ENCODE data around the gene ITCH. TPM values are rescaled to one million over a fixed set of nuclear protein-coding genes. Genes with fewer than 3 reads are reported as not detected.

Gene ITCH
- total RNA-seq, 2 experiments from 2014 or later, result 41.4 to 43.5 TPM

- Mint-ChIP-seq H3K27me3 (no peaks in the 10 kb centered on the region), H3K4me3 (peak overlapping the region; percentile 43), H3K9me3 (ENCODE audit: low read depth) (no peaks in the 10 kb centered on the region), H3K27ac (peak overlapping the region; percentile 75), H3K36me3 (ENCODE audit: low read depth) (peaks cover 3% of the 10 kb centered on the region), H3K4me1 (peaks cover 14% of the 10 kb centered on the region)
- intact Hi-C loops (cut with DNase I, micrococcal nuclease), result loop anchor here (2.0 kb wide), 2 partner anchors 21 to 145 kb away; partner anchors contain the start of gene TP53INP2 (in 1 of the 2)
- no peak for ATAC-seq
- POLR2A ChIA-PET, result interaction anchor here (1.6 kb wide), 1 partner anchor 15 kb away, joined by 4 read pairs; no protein-coding TSS in a partner anchor
- DNase-seq, result no peak
- CTCF ChIA-PET, result interaction anchor here (2.7 kb wide), 1 partner anchor 247 kb away, joined by 14 read pairs; no protein-coding TSS in a partner anchor
Measured at GRCh38 chr20:34559311-34560140, 196.5 kb downstream of the ITCH start.

DNA sequence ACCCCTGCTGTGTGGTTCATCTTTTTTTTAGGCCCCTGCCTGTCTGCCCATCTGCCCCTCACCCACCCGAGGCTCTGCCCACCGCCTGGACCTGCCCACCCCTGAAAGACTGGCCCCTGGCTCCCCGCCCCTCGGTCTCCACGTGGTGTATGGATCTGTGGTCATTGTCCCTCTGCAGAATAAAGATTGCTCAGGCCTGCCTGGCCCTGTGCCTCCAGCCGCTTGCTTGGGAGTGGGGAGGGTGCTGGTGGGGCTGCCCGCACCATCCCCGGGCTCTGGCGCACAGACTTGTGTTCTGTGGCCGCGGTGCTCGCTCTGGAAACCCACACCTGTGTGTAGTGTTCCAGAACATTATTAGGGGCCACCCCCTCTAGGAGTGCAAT is 197.1 kb downstream of the ITCH start:
- H3K4me3 Mint-ChIP-seq, result no peak overlapping the region
- H3K4me1 Mint-ChIP-seq, result peaks cover 14% of the 10 kb centered on the region
- H3K9me3 Mint-ChIP-seq (ENCODE audit: low read depth), result no peaks in the 10 kb centered on the region
- ChIA-PET CTCF (interaction anchor here (2.7 kb wide), 1 partner anchor 247 kb away, joined by 14 read pairs; no protein-coding TSS in a partner anchor), POLR2A (no interaction called here)
- intact Hi-C loops (cut with DNase I, micrococcal nuclease), result no loop called here
- DNase-seq, result no peak
- peaks cover 3% of the 10 kb centered on the region for H3K36me3 Mint-ChIP-seq (ENCODE audit: low read depth)
- ATAC-seq, result no peak
- H3K27me3 Mint-ChIP-seq, result no peaks in the 10 kb centered on the region
- H3K27ac Mint-ChIP-seq, result no peak overlapping the region

DNA sequence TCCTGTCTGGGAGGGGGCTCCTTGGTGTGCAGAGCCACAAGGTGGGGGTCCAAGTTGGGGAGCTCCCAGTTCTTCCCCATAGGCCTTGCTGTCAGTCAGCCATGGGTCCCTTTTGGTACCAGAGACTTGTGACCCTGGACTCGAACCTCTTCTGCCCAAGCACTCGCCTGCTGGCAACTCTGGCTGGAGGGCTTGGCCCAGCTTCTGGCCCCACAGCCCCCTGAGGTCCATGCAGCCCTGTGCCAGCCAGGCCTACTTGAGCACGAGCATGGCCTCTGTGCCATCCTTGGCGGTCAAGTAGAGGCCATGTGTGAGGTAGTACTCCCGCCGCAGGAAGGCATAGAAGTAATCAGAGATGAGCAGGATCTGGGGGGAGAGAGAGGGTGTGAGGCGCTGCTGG is 197.5 kb downstream of the ITCH start:
- ATAC-seq (no peak), DNase-seq (no peak)
- no peak overlapping the region for H3K27ac Mint-ChIP-seq
- CTCF ChIA-PET, result no interaction called here
- H3K4me3 Mint-ChIP-seq, result no peak overlapping the region
- POLR2A ChIA-PET, result no interaction called here
- peaks cover 3% of the 10 kb centered on the region for H3K36me3 Mint-ChIP-seq (ENCODE audit: low read depth)
- H3K9me3 Mint-ChIP-seq (ENCODE audit: low read depth), result no peaks in the 10 kb centered on the region
- no peaks in the 10 kb centered on the region for H3K27me3 Mint-ChIP-seq
- H3K4me1 Mint-ChIP-seq, result peaks cover 14% of the 10 kb centered on the region
- intact Hi-C loops (cut with DNase I, micrococcal nuclease), result no loop called here

Small RNA genes within 50 kb of the gene (microRNA-seq; reads per million reads assigned to microRNA genes)
- gene MIR644A (ENCODE audit: borderline replicate concordance), result not detected

Other genes starting within 250 kb of the ITCH start
- not detected for gene ASIP, start 121.8 kb upstream of the ITCH start, total RNA-seq
- gene AHCY, start 59.9 kb upstream of the ITCH start, total RNA-seq, result 100 to 1,000 TPM; 183 to 189 TPM
- gene DYNLRB1, start 153.1 kb downstream of the ITCH start, total RNA-seq, result 100 to 1,000 TPM in 1 of 2 experiments, 10 to 100 TPM in 1; 83.5 to 122 TPM
- 1 to 10 TPM; 2.5 to 2.7 TPM for gene MAP1LC3A, start 195.4 kb downstream of the ITCH start, total RNA-seq